AG10803 (cell line): ENCODE results near the gene DGAT2L6.
"Not testable (repeated sequence)": the region's sequence is repeated elsewhere in the genome, so short reads cannot be mapped to it uniquely, and the experiment has no call there.

Source experiments
- DNase-seq: peaks from one replicate; pipeline ENCODE4 v3.0.0; 2010; ENCODE audit warnings: low read depth
- H3K4me3 ChIP-seq: 2 replicates; pipeline ENCODE4 v1.5.1; 2011; ENCODE audit warnings: mild to moderate bottlenecking, low read length, control low read depth
- CTCF ChIP-seq: conservative IDR thresholded peaks from 2 replicates; pipeline ENCODE4 v1.5.1; 2011; ENCODE audit warnings: mild to moderate bottlenecking, low read length, control low read depth, inconsistent platforms

Gene DGAT2L6

GRCh38 chrX:70190225-70190624, 12.9 kb downstream of the DGAT2L6 start:
- TF ChIP-seq CTCF: no peak
- H3K4me3 ChIP-seq: no peak overlapping the region
- DNase-seq: no peak

DNA sequence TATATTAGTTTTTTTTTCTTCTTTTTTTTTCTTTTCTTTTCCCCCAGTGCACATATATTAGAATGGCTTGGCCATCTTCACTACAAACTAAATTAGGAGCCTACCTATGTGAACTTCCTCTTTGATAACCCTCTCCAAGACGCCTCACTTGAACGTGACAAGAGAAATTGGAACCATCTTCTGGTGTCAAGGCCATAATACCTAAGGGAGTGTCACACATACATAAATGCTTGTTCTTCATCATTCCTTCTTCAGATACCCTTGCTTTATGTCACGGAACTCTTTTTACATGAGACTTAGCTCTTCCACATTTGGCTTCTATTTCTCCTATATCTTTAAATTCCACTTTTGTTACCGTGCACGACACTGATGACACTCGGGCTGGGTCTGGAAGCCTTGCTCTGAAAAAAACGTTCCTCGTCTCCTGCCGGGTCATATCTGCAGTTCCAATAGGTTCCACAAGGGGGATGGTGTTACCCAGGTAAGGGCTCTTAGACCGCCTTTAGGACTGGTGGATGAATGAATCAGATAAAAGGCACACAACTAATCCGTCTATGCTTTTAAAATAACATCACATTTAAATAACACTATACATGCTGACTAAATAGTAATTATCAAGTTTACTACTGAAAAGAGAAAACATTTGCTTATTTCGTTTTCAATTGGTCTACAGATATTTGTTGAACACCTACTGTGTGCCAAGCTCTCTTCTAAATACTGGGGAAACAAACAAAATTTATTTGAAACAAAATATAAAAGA, 19.9 kb downstream of the DGAT2L6 start:
- peak; percentile 36 for DNase-seq
- H3K4me3 ChIP-seq: no peak overlapping the region
- peak; percentile 70 for TF ChIP-seq CTCF

DNA sequence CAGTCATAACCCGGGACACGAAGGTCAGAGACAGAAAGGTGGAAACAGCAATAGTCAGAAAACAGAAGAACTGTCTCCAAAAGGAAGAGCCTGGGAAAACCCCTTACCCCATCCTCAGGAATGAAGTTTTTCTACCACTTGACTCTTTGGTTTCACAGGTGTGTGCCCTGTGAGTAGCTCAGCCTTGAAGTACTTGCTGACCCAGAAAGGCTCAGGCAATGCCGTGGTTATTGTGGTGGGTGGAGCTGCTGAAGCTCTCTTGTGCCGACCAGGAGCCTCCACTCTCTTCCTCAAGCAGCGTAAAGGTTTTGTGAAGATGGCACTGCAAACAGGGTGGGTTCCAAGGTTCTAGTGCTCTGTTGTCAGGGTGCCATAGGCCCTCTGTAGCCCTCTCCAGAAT, 24.4 kb downstream of the DGAT2L6 start:
- no peak for DNase-seq
- no peak overlapping the region for H3K4me3 ChIP-seq
- TF ChIP-seq CTCF: no peak

DNA sequence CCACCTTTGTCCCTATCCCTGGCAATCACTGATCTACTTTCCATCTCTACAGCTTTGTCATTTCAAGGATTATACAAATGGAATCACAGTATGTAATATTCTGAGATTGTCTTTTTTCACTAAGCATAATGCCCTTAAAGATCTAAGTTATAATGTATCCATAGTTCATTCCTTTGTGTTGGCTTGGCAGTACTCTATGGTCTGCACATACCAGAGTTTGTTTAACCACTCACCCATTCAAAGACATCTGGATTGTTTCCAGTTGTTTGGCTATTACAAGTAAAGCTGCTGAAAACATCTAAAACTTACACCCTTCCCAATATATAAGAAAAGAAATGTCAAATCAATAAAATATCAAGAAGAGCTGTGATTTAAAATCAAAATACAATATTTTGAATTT, 31.2 kb downstream of the DGAT2L6 start:
- no peak overlapping the region for H3K4me3 ChIP-seq
- no peak for TF ChIP-seq CTCF
- DNase-seq: peak; percentile 6

GRCh38 chrX:70209570-70209969, 32.3 kb downstream of the DGAT2L6 start:
- not testable (repeated sequence) for DNase-seq, H3K4me3 ChIP-seq

DNA sequence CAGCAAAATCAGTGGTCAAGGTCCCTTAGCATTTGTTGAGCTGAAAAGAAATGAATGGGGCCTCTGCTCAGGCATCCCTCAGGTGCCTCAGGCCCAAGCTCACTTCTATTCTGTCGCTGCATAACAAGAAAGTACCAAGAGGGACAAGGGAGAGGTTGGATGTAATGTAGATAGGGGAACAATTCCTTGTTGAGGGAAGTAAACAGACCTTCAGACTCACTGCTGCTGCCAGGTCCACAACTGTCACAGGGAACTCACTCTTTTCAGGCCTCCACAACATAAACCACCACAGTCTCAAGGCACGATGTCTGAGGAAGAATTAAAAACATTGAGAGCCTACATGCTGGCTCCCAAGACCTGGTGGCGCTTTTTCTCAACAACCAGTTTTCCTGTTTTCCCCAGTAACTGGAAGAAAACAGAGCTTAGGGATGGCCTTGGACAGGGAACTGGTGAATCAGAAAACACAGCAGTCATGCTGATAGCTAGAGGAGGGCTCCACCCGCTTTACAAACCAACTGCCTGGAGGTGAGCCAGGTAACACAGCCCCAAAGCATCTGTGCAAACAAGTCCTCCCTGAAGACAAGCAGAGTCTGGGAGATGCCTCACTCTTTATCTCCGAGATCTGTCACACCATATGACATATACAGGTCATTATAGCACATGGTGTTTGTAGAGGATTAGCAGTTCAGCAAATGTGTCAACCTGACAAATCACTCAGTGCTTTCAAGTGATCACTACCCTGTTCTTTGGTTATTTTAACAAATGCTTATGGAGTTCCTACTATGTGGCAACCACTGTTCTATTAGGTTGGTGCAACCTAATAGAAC, 42.9 kb downstream of the DGAT2L6 start:
- DNase-seq: peak; percentile 13

GRCh38 chrX:70226048-70226447, 48.8 kb downstream of the DGAT2L6 start:
- no peak for DNase-seq
- H3K4me3 ChIP-seq: no peak overlapping the region
- no peak for TF ChIP-seq CTCF

More for the DNA sequence above, 42.9 kb downstream of the DGAT2L6 start:
- no peak for TF ChIP-seq CTCF
- H3K4me3 ChIP-seq: no peak overlapping the region
